ENCODE results near the gene ODR4. TPM values are rescaled to one million over a fixed set of nuclear protein-coding genes. Genes with fewer than 3 reads are reported as not detected.
"Not testable (repeated sequence)": the region's sequence is repeated elsewhere in the genome, so short reads cannot be mapped to it uniquely, and the experiment has no call there.

The ODR4 gene
- total RNA-seq, 2 experiments from 2014 or later: 13.0 to 15.5 TPM

- DNase-seq: no peak
- Mint-ChIP-seq H3K4me1 (ENCODE audit: low read depth) (no peaks in the 10 kb centered on the region), H3K4me3 (no peak overlapping the region), H3K36me3 (ENCODE audit: low read depth) (peaks cover 22% of the 10 kb centered on the region), H3K9me3 (no peaks in the 10 kb centered on the region), H3K27me3 (ENCODE audit: low read depth) (no peaks in the 10 kb centered on the region), H3K27ac (no peak overlapping the region)
- CTCF ChIA-PET: interaction anchor here (0.9 kb wide), 1 partner anchor 62 kb away, joined by 3 read pairs; no protein-coding TSS in a partner anchor
- intact Hi-C loops (cut with micrococcal nuclease): no loop called here
These were observed 15.3 kb downstream of the ODR4 start for GRCh38 chr1:186390925-186391324.

- no peaks in the 10 kb centered on the region for H3K27me3 Mint-ChIP-seq (ENCODE audit: low read depth)
- no peak for DNase-seq
- CTCF ChIA-PET: interaction anchor here (1.2 kb wide), 1 partner anchor 12 kb away, joined by 3 read pairs; no protein-coding TSS in a partner anchor
- H3K27ac Mint-ChIP-seq: no peak overlapping the region
- H3K4me3 Mint-ChIP-seq: no peak overlapping the region
- peaks cover 22% of the 10 kb centered on the region for H3K36me3 Mint-ChIP-seq (ENCODE audit: low read depth)
- H3K4me1 Mint-ChIP-seq (ENCODE audit: low read depth): no peaks in the 10 kb centered on the region
- no peaks in the 10 kb centered on the region for H3K9me3 Mint-ChIP-seq
- intact Hi-C loops (cut with micrococcal nuclease): no loop called here
These were observed 16.2 kb downstream of the ODR4 start for GRCh38 chr1:186391841-186392240.

GRCh38 chr1:186392711-186393110 is 17.1 kb downstream of the ODR4 start:
- intact Hi-C loops (cut with micrococcal nuclease); H3K27me3 Mint-ChIP-seq (ENCODE audit: low read depth); H3K9me3 Mint-ChIP-seq; DNase-seq; H3K4me3 Mint-ChIP-seq; H3K4me1 Mint-ChIP-seq (ENCODE audit: low read depth); H3K27ac Mint-ChIP-seq: not testable (repeated sequence)
- CTCF ChIA-PET: interaction anchor here (0.8 to 1.2 kb wide), 2 partner anchors 8 to 11 kb away, joined by 3 read pairs; no protein-coding TSS in a partner anchor
- H3K36me3 Mint-ChIP-seq (ENCODE audit: low read depth): peaks cover 23% of the 10 kb centered on the region

- intact Hi-C loops (cut with micrococcal nuclease): loop anchor here (5.0 kb wide), 1 partner anchor 206 kb away; no protein-coding TSS in a partner anchor
- CTCF ChIA-PET: interaction anchor here (0.6 kb wide), 1 partner anchor 576 kb away, joined by 3 read pairs; no protein-coding TSS in a partner anchor
- not testable (repeated sequence) for DNase-seq; H3K27ac Mint-ChIP-seq; H3K27me3 Mint-ChIP-seq (ENCODE audit: low read depth); H3K9me3 Mint-ChIP-seq; H3K4me3 Mint-ChIP-seq; H3K4me1 Mint-ChIP-seq (ENCODE audit: low read depth)
- peaks cover 14% of the 10 kb centered on the region for H3K36me3 Mint-ChIP-seq (ENCODE audit: low read depth)
These were observed 25.8 kb downstream of the ODR4 start for GRCh38 chr1:186401446-186401845.

- intact Hi-C loops (cut with micrococcal nuclease): loop anchor here (1.0 to 5.0 kb wide), 3 partner anchors 204 to 583 kb away; no protein-coding TSS in a partner anchor
- Mint-ChIP-seq H3K27me3 (ENCODE audit: low read depth) (no peaks in the 10 kb centered on the region), H3K9me3 (no peaks in the 10 kb centered on the region), H3K4me3 (no peak overlapping the region), H3K27ac (no peak overlapping the region), H3K36me3 (ENCODE audit: low read depth) (peaks cover 21% of the 10 kb centered on the region), H3K4me1 (ENCODE audit: low read depth) (no peaks in the 10 kb centered on the region)
- no peak for DNase-seq
- CTCF ChIA-PET: interaction anchor here (0.6 to 1.4 kb wide), 9 partner anchors 9 to 586 kb away, joined by 3 to 6 read pairs (median 3); no protein-coding TSS in a partner anchor
These were observed 28.0 kb downstream of the ODR4 start for GRCh38 chr1:186403632-186404031.

- Mint-ChIP-seq H3K4me1 (ENCODE audit: low read depth) (no peaks in the 10 kb centered on the region), H3K27me3 (ENCODE audit: low read depth) (no peaks in the 10 kb centered on the region), H3K27ac (no peak overlapping the region), H3K36me3 (ENCODE audit: low read depth) (peaks cover 19% of the 10 kb centered on the region), H3K9me3 (no peaks in the 10 kb centered on the region), H3K4me3 (no peak overlapping the region)
- no peak for DNase-seq
- CTCF ChIA-PET: interaction anchor here (0.6 to 1.4 kb wide), 10 partner anchors 9 to 585 kb away, joined by 3 to 6 read pairs (median 3); no protein-coding TSS in a partner anchor
- intact Hi-C loops (cut with micrococcal nuclease): loop anchor here (1.0 to 5.0 kb wide), 3 partner anchors 203 to 582 kb away; no protein-coding TSS in a partner anchor
These were observed 28.9 kb downstream of the ODR4 start for GRCh38 chr1:186404454-186405051.

- Mint-ChIP-seq H3K36me3 (ENCODE audit: low read depth) (peaks cover 11% of the 10 kb centered on the region), H3K4me3 (no peak overlapping the region), H3K9me3 (no peaks in the 10 kb centered on the region), H3K27ac (no peak overlapping the region), H3K4me1 (ENCODE audit: low read depth) (no peaks in the 10 kb centered on the region), H3K27me3 (ENCODE audit: low read depth) (no peaks in the 10 kb centered on the region)
- no peak for DNase-seq
- intact Hi-C loops (cut with micrococcal nuclease): no loop called here
- CTCF ChIA-PET: interaction anchor here (0.5 kb wide), 1 partner anchor 140 kb away, joined by 3 read pairs; no protein-coding TSS in a partner anchor
These were observed 33.5 kb downstream of the ODR4 start for GRCh38 chr1:186409091-186409490.

- DNase-seq: no peak
- Mint-ChIP-seq H3K4me3 (no peak overlapping the region), H3K27ac (no peak overlapping the region), H3K27me3 (ENCODE audit: low read depth) (no peaks in the 10 kb centered on the region), H3K9me3 (no peaks in the 10 kb centered on the region), H3K4me1 (ENCODE audit: low read depth) (no peaks in the 10 kb centered on the region), H3K36me3 (ENCODE audit: low read depth) (peaks cover 8% of the 10 kb centered on the region)
- intact Hi-C loops (cut with micrococcal nuclease): no loop called here
- CTCF ChIA-PET: interaction anchor here (0.7 to 1.6 kb wide), 2 partner anchors 9 to 188 kb away, joined by 3 to 5 read pairs; no protein-coding TSS in a partner anchor
These were observed 37.7 kb downstream of the ODR4 start for GRCh38 chr1:186413319-186413718.

- peaks cover 17% of the 10 kb centered on the region for H3K36me3 Mint-ChIP-seq (ENCODE audit: low read depth)
These were observed 42.9 kb downstream of the ODR4 start for GRCh38 chr1:186418503-186418902.

GRCh38 chr1:186420311-186420710 is 44.7 kb downstream of the ODR4 start:
- DNase-seq: no peak
- no peak overlapping the region for H3K27ac Mint-ChIP-seq
- no peak overlapping the region for H3K4me3 Mint-ChIP-seq
- CTCF ChIA-PET: interaction anchor here (1.0 kb wide), 2 partner anchors 10 to 15 kb away, joined by 3 read pairs; no protein-coding TSS in a partner anchor
- intact Hi-C loops (cut with micrococcal nuclease): no loop called here
- H3K36me3 Mint-ChIP-seq (ENCODE audit: low read depth): peaks cover 18% of the 10 kb centered on the region
- H3K27me3 Mint-ChIP-seq (ENCODE audit: low read depth): no peaks in the 10 kb centered on the region
- H3K4me1 Mint-ChIP-seq (ENCODE audit: low read depth): no peaks in the 10 kb centered on the region
- no peaks in the 10 kb centered on the region for H3K9me3 Mint-ChIP-seq

More at GRCh38 chr1:186418503-186418902, 42.9 kb downstream of the ODR4 start:
- Mint-ChIP-seq H3K27me3 (ENCODE audit: low read depth) (no peaks in the 10 kb centered on the region), H3K4me1 (ENCODE audit: low read depth) (no peaks in the 10 kb centered on the region), H3K9me3 (no peaks in the 10 kb centered on the region), H3K27ac (no peak overlapping the region), H3K4me3 (no peak overlapping the region)
- no peak for DNase-seq
- CTCF ChIA-PET: interaction anchor here (0.6 kb wide), 1 partner anchor 44 kb away, joined by 3 read pairs; the partner anchor contains the start of gene TPR
- intact Hi-C loops (cut with micrococcal nuclease): no loop called here

GRCh38 chr1:186420923-186421322 is 45.3 kb downstream of the ODR4 start:
- no peak for DNase-seq
- intact Hi-C loops (cut with micrococcal nuclease): no loop called here
- no peak overlapping the region for H3K27ac Mint-ChIP-seq
- H3K27me3 Mint-ChIP-seq (ENCODE audit: low read depth): no peaks in the 10 kb centered on the region
- CTCF ChIA-PET: interaction anchor here (1.0 kb wide), 1 partner anchor 11 kb away, joined by 3 read pairs; no protein-coding TSS in a partner anchor
- H3K4me1 Mint-ChIP-seq (ENCODE audit: low read depth): no peaks in the 10 kb centered on the region
- H3K4me3 Mint-ChIP-seq: no peak overlapping the region
- H3K9me3 Mint-ChIP-seq: no peaks in the 10 kb centered on the region
- peaks cover 15% of the 10 kb centered on the region for H3K36me3 Mint-ChIP-seq (ENCODE audit: low read depth)

- no peak overlapping the region for H3K27ac Mint-ChIP-seq
- CTCF ChIA-PET: no interaction called here
- H3K4me3 Mint-ChIP-seq: no peak overlapping the region
- no peaks in the 10 kb centered on the region for H3K9me3 Mint-ChIP-seq
- DNase-seq: no peak
- H3K27me3 Mint-ChIP-seq (ENCODE audit: low read depth): no peaks in the 10 kb centered on the region
- intact Hi-C loops (cut with micrococcal nuclease): no loop called here
- H3K4me1 Mint-ChIP-seq (ENCODE audit: low read depth): no peaks in the 10 kb centered on the region
- peaks cover 16% of the 10 kb centered on the region for H3K36me3 Mint-ChIP-seq (ENCODE audit: low read depth)
These were observed 45.8 kb downstream of the ODR4 start for GRCh38 chr1:186421446-186421845.

GRCh38 chr1:186424539-186424938 is 48.9 kb downstream of the ODR4 start:
- CTCF ChIA-PET: no interaction called here
- Mint-ChIP-seq H3K27me3 (ENCODE audit: low read depth) (no peaks in the 10 kb centered on the region), H3K36me3 (ENCODE audit: low read depth) (peaks cover 5% of the 10 kb centered on the region), H3K4me3 (no peak overlapping the region), H3K27ac (no peak overlapping the region), H3K9me3 (no peaks in the 10 kb centered on the region), H3K4me1 (ENCODE audit: low read depth) (no peaks in the 10 kb centered on the region)
- no peak for DNase-seq
- intact Hi-C loops (cut with micrococcal nuclease): no loop called here

Measured in activated naive CD4-positive, alpha-beta T cell treated with anti-CD3 and anti-CD28 coated beads for 36 hours (primary cell).